ENCODE data around the gene OSR1.

DNA sequence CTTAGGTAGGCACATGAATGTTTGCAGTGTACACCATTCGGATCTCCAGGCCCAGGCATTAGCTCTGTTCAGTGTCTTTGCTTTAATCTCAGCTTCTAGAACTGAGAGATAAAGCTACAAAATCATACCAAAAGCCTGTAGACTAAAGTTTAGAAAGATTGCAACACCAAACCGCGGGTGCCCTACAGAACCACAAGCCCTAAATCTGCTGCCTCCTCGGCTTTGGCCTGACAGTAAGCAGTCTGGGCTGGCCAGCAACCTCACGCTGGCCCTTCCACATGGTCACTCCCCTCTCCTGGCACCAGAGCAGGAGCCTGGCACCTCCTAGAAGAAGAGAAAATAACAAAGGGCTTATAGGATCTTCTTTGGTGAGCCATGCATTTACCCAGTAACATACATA is 8.9 kb upstream of the OSR1 start:
- TF ChIP-seq, protein P1, sequence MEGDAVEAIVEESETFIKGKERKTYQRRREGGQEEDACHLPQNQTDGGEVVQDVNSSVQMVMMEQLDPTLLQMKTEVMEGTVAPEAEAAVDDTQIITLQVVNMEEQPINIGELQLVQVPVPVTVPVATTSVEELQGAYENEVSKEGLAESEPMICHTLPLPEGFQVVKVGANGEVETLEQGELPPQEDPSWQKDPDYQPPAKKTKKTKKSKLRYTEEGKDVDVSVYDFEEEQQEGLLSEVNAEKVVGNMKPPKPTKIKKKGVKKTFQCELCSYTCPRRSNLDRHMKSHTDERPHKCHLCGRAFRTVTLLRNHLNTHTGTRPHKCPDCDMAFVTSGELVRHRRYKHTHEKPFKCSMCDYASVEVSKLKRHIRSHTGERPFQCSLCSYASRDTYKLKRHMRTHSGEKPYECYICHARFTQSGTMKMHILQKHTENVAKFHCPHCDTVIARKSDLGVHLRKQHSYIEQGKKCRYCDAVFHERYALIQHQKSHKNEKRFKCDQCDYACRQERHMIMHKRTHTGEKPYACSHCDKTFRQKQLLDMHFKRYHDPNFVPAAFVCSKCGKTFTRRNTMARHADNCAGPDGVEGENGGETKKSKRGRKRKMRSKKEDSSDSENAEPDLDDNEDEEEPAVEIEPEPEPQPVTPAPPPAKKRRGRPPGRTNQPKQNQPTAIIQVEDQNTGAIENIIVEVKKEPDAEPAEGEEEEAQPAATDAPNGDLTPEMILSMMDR (conservative IDR thresholded peaks at IDR 0.05; ENCODE audit: low read depth in 2 of 2): no peak
- TF ChIP-seq, protein P2, sequence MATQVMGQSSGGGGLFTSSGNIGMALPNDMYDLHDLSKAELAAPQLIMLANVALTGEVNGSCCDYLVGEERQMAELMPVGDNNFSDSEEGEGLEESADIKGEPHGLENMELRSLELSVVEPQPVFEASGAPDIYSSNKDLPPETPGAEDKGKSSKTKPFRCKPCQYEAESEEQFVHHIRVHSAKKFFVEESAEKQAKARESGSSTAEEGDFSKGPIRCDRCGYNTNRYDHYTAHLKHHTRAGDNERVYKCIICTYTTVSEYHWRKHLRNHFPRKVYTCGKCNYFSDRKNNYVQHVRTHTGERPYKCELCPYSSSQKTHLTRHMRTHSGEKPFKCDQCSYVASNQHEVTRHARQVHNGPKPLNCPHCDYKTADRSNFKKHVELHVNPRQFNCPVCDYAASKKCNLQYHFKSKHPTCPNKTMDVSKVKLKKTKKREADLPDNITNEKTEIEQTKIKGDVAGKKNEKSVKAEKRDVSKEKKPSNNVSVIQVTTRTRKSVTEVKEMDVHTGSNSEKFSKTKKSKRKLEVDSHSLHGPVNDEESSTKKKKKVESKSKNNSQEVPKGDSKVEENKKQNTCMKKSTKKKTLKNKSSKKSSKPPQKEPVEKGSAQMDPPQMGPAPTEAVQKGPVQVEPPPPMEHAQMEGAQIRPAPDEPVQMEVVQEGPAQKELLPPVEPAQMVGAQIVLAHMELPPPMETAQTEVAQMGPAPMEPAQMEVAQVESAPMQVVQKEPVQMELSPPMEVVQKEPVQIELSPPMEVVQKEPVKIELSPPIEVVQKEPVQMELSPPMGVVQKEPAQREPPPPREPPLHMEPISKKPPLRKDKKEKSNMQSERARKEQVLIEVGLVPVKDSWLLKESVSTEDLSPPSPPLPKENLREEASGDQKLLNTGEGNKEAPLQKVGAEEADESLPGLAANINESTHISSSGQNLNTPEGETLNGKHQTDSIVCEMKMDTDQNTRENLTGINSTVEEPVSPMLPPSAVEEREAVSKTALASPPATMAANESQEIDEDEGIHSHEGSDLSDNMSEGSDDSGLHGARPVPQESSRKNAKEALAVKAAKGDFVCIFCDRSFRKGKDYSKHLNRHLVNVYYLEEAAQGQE (IDR thresholded peaks at IDR 0.05; ENCODE audit: unreplicated experiment): no peak
- TF ChIP-seq EZH2phosphoT487 (IDR thresholded peaks at IDR 0.05; ENCODE audit: unreplicated experiment) (no peak), NANOG (IDR thresholded peaks at IDR 0.05; ENCODE audit: borderline replicate concordance) (no peak), EZH2 (IDR thresholded peaks at IDR 0.05; ENCODE audit: low read depth, unreplicated experiment) (no peak), POLR2AphosphoS5 (IDR thresholded peaks at IDR 0.05; ENCODE audit: low read depth) (no peak), CREB1 (CRISPR knock-in tag; IDR thresholded peaks at IDR 0.05; ENCODE audit: low read depth) (no peak), JUNB (IDR thresholded peaks at IDR 0.05; ENCODE audit: unreplicated experiment) (no peak), STAT1 (IDR thresholded peaks at IDR 0.05; ENCODE audit: unreplicated experiment) (no peak)
- TF ChIP-seq, protein P3, sequence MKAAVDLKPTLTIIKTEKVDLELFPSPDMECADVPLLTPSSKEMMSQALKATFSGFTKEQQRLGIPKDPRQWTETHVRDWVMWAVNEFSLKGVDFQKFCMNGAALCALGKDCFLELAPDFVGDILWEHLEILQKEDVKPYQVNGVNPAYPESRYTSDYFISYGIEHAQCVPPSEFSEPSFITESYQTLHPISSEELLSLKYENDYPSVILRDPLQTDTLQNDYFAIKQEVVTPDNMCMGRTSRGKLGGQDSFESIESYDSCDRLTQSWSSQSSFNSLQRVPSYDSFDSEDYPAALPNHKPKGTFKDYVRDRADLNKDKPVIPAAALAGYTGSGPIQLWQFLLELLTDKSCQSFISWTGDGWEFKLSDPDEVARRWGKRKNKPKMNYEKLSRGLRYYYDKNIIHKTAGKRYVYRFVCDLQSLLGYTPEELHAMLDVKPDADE (IDR thresholded peaks at IDR 0.05): no peak
- TF ChIP-seq, protein P4, sequence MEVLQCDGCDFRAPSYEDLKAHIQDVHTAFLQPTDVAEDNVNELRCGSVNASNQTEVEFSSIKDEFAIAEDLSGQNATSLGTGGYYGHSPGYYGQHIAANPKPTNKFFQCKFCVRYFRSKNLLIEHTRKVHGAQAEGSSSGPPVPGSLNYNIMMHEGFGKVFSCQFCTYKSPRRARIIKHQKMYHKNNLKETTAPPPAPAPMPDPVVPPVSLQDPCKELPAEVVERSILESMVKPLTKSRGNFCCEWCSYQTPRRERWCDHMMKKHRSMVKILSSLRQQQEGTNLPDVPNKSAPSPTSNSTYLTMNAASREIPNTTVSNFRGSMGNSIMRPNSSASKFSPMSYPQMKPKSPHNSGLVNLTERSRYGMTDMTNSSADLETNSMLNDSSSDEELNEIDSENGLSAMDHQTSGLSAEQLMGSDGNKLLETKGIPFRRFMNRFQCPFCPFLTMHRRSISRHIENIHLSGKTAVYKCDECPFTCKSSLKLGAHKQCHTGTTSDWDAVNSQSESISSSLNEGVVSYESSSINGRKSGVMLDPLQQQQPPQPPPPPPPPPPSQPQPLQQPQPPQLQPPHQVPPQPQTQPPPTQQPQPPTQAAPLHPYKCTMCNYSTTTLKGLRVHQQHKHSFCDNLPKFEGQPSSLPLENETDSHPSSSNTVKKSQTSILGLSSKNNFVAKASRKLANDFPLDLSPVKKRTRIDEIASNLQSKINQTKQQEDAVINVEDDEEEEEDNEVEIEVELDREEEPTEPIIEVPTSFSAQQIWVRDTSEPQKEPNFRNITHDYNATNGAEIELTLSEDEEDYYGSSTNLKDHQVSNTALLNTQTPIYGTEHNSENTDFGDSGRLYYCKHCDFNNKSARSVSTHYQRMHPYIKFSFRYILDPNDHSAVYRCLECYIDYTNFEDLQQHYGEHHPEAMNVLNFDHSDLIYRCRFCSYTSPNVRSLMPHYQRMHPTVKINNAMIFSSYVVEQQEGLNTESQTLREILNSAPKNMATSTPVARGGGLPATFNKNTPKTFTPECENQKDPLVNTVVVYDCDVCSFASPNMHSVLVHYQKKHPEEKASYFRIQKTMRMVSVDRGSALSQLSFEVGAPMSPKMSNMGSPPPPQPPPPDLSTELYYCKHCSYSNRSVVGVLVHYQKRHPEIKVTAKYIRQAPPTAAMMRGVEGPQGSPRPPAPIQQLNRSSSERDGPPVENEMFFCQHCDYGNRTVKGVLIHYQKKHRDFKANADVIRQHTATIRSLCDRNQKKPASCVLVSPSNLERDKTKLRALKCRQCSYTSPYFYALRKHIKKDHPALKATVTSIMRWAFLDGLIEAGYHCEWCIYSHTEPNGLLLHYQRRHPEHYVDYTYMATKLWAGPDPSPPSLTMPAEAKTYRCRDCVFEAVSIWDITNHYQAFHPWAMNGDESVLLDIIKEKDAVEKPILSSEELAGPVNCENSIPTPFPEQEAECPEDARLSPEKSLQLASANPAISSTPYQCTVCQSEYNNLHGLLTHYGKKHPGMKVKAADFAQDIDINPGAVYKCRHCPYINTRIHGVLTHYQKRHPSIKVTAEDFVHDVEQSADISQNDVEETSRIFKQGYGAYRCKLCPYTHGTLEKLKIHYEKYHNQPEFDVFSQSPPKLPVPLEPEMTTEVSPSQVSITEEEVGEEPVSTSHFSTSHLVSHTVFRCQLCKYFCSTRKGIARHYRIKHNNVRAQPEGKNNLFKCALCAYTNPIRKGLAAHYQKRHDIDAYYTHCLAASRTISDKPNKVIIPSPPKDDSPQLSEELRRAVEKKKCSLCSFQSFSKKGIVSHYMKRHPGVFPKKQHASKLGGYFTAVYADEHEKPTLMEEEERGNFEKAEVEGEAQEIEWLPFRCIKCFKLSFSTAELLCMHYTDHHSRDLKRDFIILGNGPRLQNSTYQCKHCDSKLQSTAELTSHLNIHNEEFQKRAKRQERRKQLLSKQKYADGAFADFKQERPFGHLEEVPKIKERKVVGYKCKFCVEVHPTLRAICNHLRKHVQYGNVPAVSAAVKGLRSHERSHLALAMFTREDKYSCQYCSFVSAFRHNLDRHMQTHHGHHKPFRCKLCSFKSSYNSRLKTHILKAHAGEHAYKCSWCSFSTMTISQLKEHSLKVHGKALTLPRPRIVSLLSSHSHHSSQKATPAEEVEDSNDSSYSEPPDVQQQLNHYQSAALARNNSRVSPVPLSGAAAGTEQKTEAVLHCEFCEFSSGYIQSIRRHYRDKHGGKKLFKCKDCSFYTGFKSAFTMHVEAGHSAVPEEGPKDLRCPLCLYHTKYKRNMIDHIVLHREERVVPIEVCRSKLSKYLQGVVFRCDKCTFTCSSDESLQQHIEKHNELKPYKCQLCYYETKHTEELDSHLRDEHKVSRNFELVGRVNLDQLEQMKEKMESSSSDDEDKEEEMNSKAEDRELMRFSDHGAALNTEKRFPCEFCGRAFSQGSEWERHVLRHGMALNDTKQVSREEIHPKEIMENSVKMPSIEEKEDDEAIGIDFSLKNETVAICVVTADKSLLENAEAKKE (CRISPR knock-in tag; IDR thresholded peaks at IDR 0.05): no peak

Measured in GM23338 (cell line).